Measurements from ENCODE around the gene ABCD2. TPM values are rescaled to one million over a fixed set of nuclear protein-coding genes. Genes with fewer than 3 reads are reported as not detected.
A peak's percentile ranks its signal among the peaks of the same experiment; 100 is the strongest.
"Not testable (repeated sequence)": the region's sequence is repeated elsewhere in the genome, so short reads cannot be mapped to it uniquely, and the experiment has no call there.

ABCD2 gene
- 0.63 TPM for total RNA-seq

GRCh38 chr12:39619660-39620433, at the start of gene ABCD2:
ABCD2 (minus strand) TSS chr12:39619803; CDS start chr12:39619615, 188 bp downstream.
- peak; percentile 38 for DNase-seq (ENCODE audit: low spot score)

- no peak for DNase-seq (ENCODE audit: low spot score)
Measured at GRCh38 chr12:39660101-39660500, 40.5 kb upstream of the ABCD2 start.

- no peak for DNase-seq (ENCODE audit: low spot score)
Measured at GRCh38 chr12:39647383-39647782, 27.8 kb upstream of the ABCD2 start.

GRCh38 chr12:39646963-39647362, 27.4 kb upstream of the ABCD2 start:
- no peak for DNase-seq (ENCODE audit: low spot score)

- no peak for DNase-seq (ENCODE audit: low spot score)
Measured at GRCh38 chr12:39643052-39643451, 23.4 kb upstream of the ABCD2 start.

- DNase-seq (ENCODE audit: low spot score): no peak
Measured at GRCh38 chr12:39638840-39639239, 19.2 kb upstream of the ABCD2 start.

- DNase-seq (ENCODE audit: low spot score): no peak
Measured at GRCh38 chr12:39638178-39638577, 18.6 kb upstream of the ABCD2 start.

GRCh38 chr12:39632670-39633069, 13.1 kb upstream of the ABCD2 start:
- no peak for DNase-seq (ENCODE audit: low spot score)

- DNase-seq (ENCODE audit: low spot score): no peak
Measured at GRCh38 chr12:39628836-39629235, 9.2 kb upstream of the ABCD2 start.

- DNase-seq (ENCODE audit: low spot score): no peak
Measured at GRCh38 chr12:39627914-39628313, 8.3 kb upstream of the ABCD2 start.

GRCh38 chr12:39626033-39626814, 6.6 kb upstream of the ABCD2 start:
- DNase-seq (ENCODE audit: low spot score): no peak

GRCh38 chr12:39623919-39624318, 4.3 kb upstream of the ABCD2 start:
- DNase-seq (ENCODE audit: low spot score): no peak

- not testable (repeated sequence) for DNase-seq (ENCODE audit: low spot score)
Measured at GRCh38 chr12:39623160-39623559, 3.6 kb upstream of the ABCD2 start.

GRCh38 chr12:39622306-39622705, 2.7 kb upstream of the ABCD2 start:
- no peak for DNase-seq (ENCODE audit: low spot score)

GRCh38 chr12:39621670-39622069, 2.1 kb upstream of the ABCD2 start:
- no peak for DNase-seq (ENCODE audit: low spot score)

GRCh38 chr12:39620659-39621658, 1.4 kb upstream of the ABCD2 start:
- no peak for DNase-seq (ENCODE audit: low spot score)

- DNase-seq (ENCODE audit: low spot score): no peak
Measured at GRCh38 chr12:39619316-39619659, 315 bp downstream of the ABCD2 start.

- no peak for DNase-seq (ENCODE audit: low spot score)
Measured at GRCh38 chr12:39618701-39619100, 902 bp downstream of the ABCD2 start.

GRCh38 chr12:39617887-39618286, 1.7 kb downstream of the ABCD2 start:
- DNase-seq (ENCODE audit: low spot score): no peak

GRCh38 chr12:39616666-39617065, 2.9 kb downstream of the ABCD2 start:
- DNase-seq (ENCODE audit: low spot score): no peak

- no peak for DNase-seq (ENCODE audit: low spot score)
Measured at GRCh38 chr12:39616251-39616650, 3.4 kb downstream of the ABCD2 start.

GRCh38 chr12:39613525-39613924, 6.1 kb downstream of the ABCD2 start:
- DNase-seq (ENCODE audit: low spot score): no peak

All from mucosa of gallbladder (tissue), 1 donor.